H1 (cell line): ENCODE results near the gene INF2. TPM values are rescaled to one million over a fixed set of nuclear protein-coding genes. Genes with fewer than 3 reads are reported as not detected.

Experiments used
- CTCF ChIA-PET: fragments of 300-600 bp; sonication (Branson Sonifier 250); formaldehyde crosslinking; loops from one replicate; lab custom pipeline; 2021; ENCODE audit not compliant: partially characterized antibody; lab: Charles Lee
- POLR2A ChIA-PET: fragments of 300-600 bp; sonication (Branson Sonifier 250); formaldehyde crosslinking; loops from one replicate; lab custom pipeline; 2021; ENCODE audit warnings: inconsistent platforms; ENCODE audit not compliant: partially characterized antibody; lab: Charles Lee
- DNase-seq, 2 experiments: peaks; one replicate each; pipeline versions ENCODE4 v3.0.0 to v3.0.0-alpha.2; 2010 to 2022; ENCODE audit warnings: low spot score in 2 of 2, low read depth in 1 of 2, mixed read lengths in 1 of 2
- FAIRE-seq: peaks from 2 replicates; lab custom pipeline; 2011; peaks lifted over from hg19 to GRCh38; lab: Jason Lieb, UNC
- H2AFZ ChIP-seq: 2 replicates; pipeline ENCODE4 v1.8.1; 2012; ENCODE audit warnings: low read length, inconsistent platforms
- H2AK5ac ChIP-seq: 2 replicates; pipeline ENCODE4 v1.6.1; 2013; ENCODE audit warnings: low read depth, low read length
- H2BK120ac ChIP-seq: replicated peaks from 2 replicates; pipeline ENCODE3; 2013; ENCODE audit warnings: low read depth, low read length, inconsistent platforms
- H2BK12ac ChIP-seq: 2 replicates; pipeline ENCODE4 v1.6.1; 2013; ENCODE audit warnings: low read depth, low read length
- H2BK15ac ChIP-seq: 2 replicates; pipeline ENCODE4 v1.6.1; 2013; ENCODE audit warnings: low read length
- H2BK20ac ChIP-seq: 2 replicates; pipeline ENCODE4 v1.6.1; 2013; ENCODE audit warnings: low read length
- H2BK5ac ChIP-seq: 2 replicates; pipeline ENCODE4 v1.6.1; 2013; ENCODE audit warnings: low read depth, low read length
- H3K14ac ChIP-seq: 2 replicates; pipeline ENCODE4 v1.6.1; 2013; ENCODE audit warnings: inconsistent platforms; ENCODE audit not compliant: insufficient read length
- H3K18ac ChIP-seq: 2 replicates; pipeline ENCODE4 v1.6.1; 2013; ENCODE audit warnings: low read length; ENCODE audit errors: extremely low read depth
- H3K23ac ChIP-seq: 2 replicates; pipeline ENCODE4 v1.6.1; 2013; ENCODE audit warnings: inconsistent platforms; ENCODE audit not compliant: insufficient read length
- H3K23me2 ChIP-seq: 2 replicates; pipeline ENCODE4 v1.6.1; 2013; ENCODE audit warnings: low read depth, low read length
- H3K27ac ChIP-seq: 2 replicates; pipeline ENCODE4 v1.6.1; 2011; ENCODE audit warnings: low read depth, low read length, inconsistent platforms
- H3K27me3 ChIP-seq, 4 experiments: replicated peaks in 1 of 4; 1 replicate in 1 of 4; 2 replicates in 3 of 4; pipeline versions ENCODE4 v1.6.1 to v1.8.1; 2011 to 2013; ENCODE audit warnings: low read length in 3 of 4, mild to moderate bottlenecking in 3 of 4, inconsistent platforms in 2 of 4, mixed read lengths in 2 of 4, moderate library complexity in 1 of 4; ENCODE audit not compliant: control insufficient read depth in 3 of 4, insufficient read depth in 3 of 4; ENCODE audit errors: extremely low read depth in 1 of 4
- H3K36me3 ChIP-seq, 4 experiments: 2 replicates each; pipeline versions ENCODE4 v1.6.1 to v1.8.1; 2011 to 2013; ENCODE audit warnings: mild to moderate bottlenecking in 4 of 4, low read length in 3 of 4, moderate library complexity in 2 of 4, control low read depth in 1 of 4, inconsistent platforms in 1 of 4; ENCODE audit not compliant: insufficient read depth in 4 of 4, control insufficient read depth in 2 of 4
- H3K4ac ChIP-seq: replicated peaks from 2 replicates; pipeline ENCODE3; 2013; ENCODE audit warnings: low read length, low read depth, mixed read lengths, inconsistent platforms; ENCODE audit not compliant: insufficient read length
- H3K4me1 ChIP-seq, 4 experiments: replicated peaks in 1 of 4; 1 replicate in 1 of 4; 2 replicates in 3 of 4; pipeline versions ENCODE4 v1.6.1 to v1.8.1; 2011 to 2013; ENCODE audit warnings: low read length in 3 of 4, inconsistent platforms in 2 of 4, mixed read lengths in 1 of 4; ENCODE audit not compliant: insufficient read depth in 4 of 4, control insufficient read depth in 3 of 4
- H3K4me2 ChIP-seq, 2 experiments: 2 replicates each; pipeline versions ENCODE4 v1.6.1 to v1.8.1; 2011 to 2013; ENCODE audit warnings: low read depth in 2 of 2, low read length in 2 of 2, control low read depth in 1 of 2, inconsistent platforms in 1 of 2, mild to moderate bottlenecking in 1 of 2; ENCODE audit not compliant: insufficient read depth in 1 of 2
- H3K4me3 ChIP-seq, 4 experiments: fragments of 200-600, 300-600 bp in 1 of 4; sonication (generic), shearing (Covaris generic), sonication (Bioruptor Twin) in 1 of 4; 2 replicates each; pipeline versions ENCODE4 v1.5.1 to v1.8.1; 2011 to 2016; ENCODE audit warnings: low read length in 4 of 4, low read depth in 3 of 4, control low read depth in 2 of 4, inconsistent platforms in 2 of 4, mild to moderate bottlenecking in 2 of 4, mixed read lengths in 1 of 4, moderate library complexity in 1 of 4; ENCODE audit not compliant: insufficient read depth in 2 of 4; ENCODE audit errors: extremely low read depth in 1 of 4
- H3K56ac ChIP-seq: replicated peaks from 2 replicates; pipeline ENCODE3; 2013; ENCODE audit warnings: low read depth, mild to moderate bottlenecking, mixed read lengths, low read length, inconsistent platforms; ENCODE audit not compliant: insufficient read length
- H3K79me1 ChIP-seq: 2 replicates; pipeline ENCODE4 v1.6.1; 2013; ENCODE audit warnings: low read depth, low read length, control low read depth
- H3K79me2 ChIP-seq, 2 experiments: 2 replicates each; pipeline versions ENCODE4 v1.6.1 to v1.8.1; 2012 to 2013; ENCODE audit warnings: low read length in 2 of 2, mild to moderate bottlenecking in 2 of 2, inconsistent platforms in 1 of 2; ENCODE audit not compliant: insufficient read depth in 2 of 2, control insufficient read depth in 1 of 2
- H3K9ac ChIP-seq, 4 experiments: replicated peaks in 1 of 4; 1 replicate in 1 of 4; 2 replicates in 3 of 4; pipeline versions ENCODE4 v1.6.1 to v1.8.1; 2011 to 2013; ENCODE audit warnings: low read depth in 3 of 4, low read length in 3 of 4, control low read depth in 2 of 4, mild to moderate bottlenecking in 2 of 4, moderate library complexity in 2 of 4, inconsistent platforms in 1 of 4; ENCODE audit errors: extremely low read depth in 1 of 4
- H3K9me3 ChIP-seq, 2 experiments: 2 replicates each; pipeline versions ENCODE4 v1.6.1 to v1.8.1; 2012 to 2013; ENCODE audit warnings: mild to moderate bottlenecking in 2 of 2, moderate library complexity in 2 of 2, control low read depth in 1 of 2, inconsistent platforms in 1 of 2, low read depth in 1 of 2, low read length in 1 of 2, mixed read lengths in 1 of 2; ENCODE audit not compliant: insufficient read depth in 2 of 2
- H4K20me1 ChIP-seq, 2 experiments: replicated peaks in 1 of 2; 2 replicates each; pipeline versions ENCODE3 to v1.8.1; 2011 to 2013; ENCODE audit warnings: inconsistent platforms in 2 of 2, low read length in 2 of 2, mild to moderate bottlenecking in 1 of 2; ENCODE audit not compliant: insufficient read depth in 2 of 2, control insufficient read depth in 1 of 2
- H4K5ac ChIP-seq: 2 replicates; pipeline ENCODE4 v1.6.1; 2013; ENCODE audit warnings: low read length, low read depth, mixed read lengths, inconsistent platforms; ENCODE audit not compliant: insufficient read length
- H4K8ac ChIP-seq: 2 replicates; pipeline ENCODE4 v1.8.0; 2013; ENCODE audit warnings: mild to moderate bottlenecking, moderate library complexity, low read length, inconsistent platforms; ENCODE audit not compliant: insufficient read depth; ENCODE audit errors: extremely low read depth
- H4K91ac ChIP-seq: replicated peaks from 2 replicates; pipeline ENCODE3; 2013; ENCODE audit warnings: low read length, mixed read lengths, inconsistent platforms; ENCODE audit not compliant: insufficient read length
- CBX8 ChIP-seq: fragments of 300-800, 300-1000 bp; sonication (generic); IDR thresholded peaks from 2 replicates; pipeline ENCODE4 v1.7.1; 2016; ENCODE audit warnings: low read depth, low read length, borderline replicate concordance
- EZH2 ChIP-seq: fragments of 200-600 bp; sonication (generic); IDR thresholded peaks from 2 replicates; pipeline ENCODE4 v1.7.1; 2012; ENCODE audit warnings: low read depth, mild to moderate bottlenecking, moderate library complexity, low read length, inconsistent platforms; ENCODE audit not compliant: severe bottlenecking
- MAFK ChIP-seq: IDR thresholded peaks from 2 replicates; pipeline ENCODE4 v1.6.1; 2012; ENCODE audit warnings: low read depth, mild to moderate bottlenecking, improper control_type of control experiment, low read length
- RBBP5 ChIP-seq: IDR thresholded peaks from 2 replicates; pipeline ENCODE4 v1.7.1; 2012; ENCODE audit warnings: low read depth, mild to moderate bottlenecking, inconsistent platforms, low read length, moderate library complexity, borderline replicate concordance
- WGBS, 2 experiments: shearing (Covaris generic) in 1 of 2; methylation state at CpG; one replicate each; pipeline versions ENCODE4 v1.1.6 to v1.1.7; 2013 to 2015; ENCODE audit warnings: low lambda C conversion rate in 2 of 2, mixed read lengths in 2 of 2, inconsistent platforms in 1 of 2, low coverage in 1 of 2, missing lambda C conversion rate in 1 of 2; ENCODE audit not compliant: insufficient replicate concordance in 2 of 2, insufficient coverage in 1 of 2, insufficient read length in 1 of 2; ENCODE audit errors: extremely low coverage in 1 of 2, missing lambda C conversion rate in 1 of 2; 5-methylcytosine and 5-hydroxymethylcytosine counted together
- polyA plus RNA-seq, 7 experiments: library from polyadenylated mRNA; depleted of rRNA in 3 of 7; stranded (reverse) in 5 of 7; unstranded in 2 of 7; fragments of >200 nt in 5 of 7; fragments of 200-250 nt in 2 of 7; gene quantifications; 1 replicate in 5 of 7; 2 replicates in 1 of 7; 4 replicates in 1 of 7; pipeline versions ENCODE4 v1.2.1 to v1.2.3, GENCODE V29; 2011 to 2013; ENCODE audit warnings: missing spikeins in 2 of 7, mixed read lengths in 2 of 7
- total RNA-seq: library from RNA; stranded (reverse); fragmentation: NEBNext Ultra II Directional; extraction: Animal tissue kit (Norgen Biotek cat#: 25700); gene quantifications from 2 replicates; pipeline ENCODE4 v1.2.1, GENCODE V29; 2021

Gene INF2
- total and polyA plus RNA-seq, 2 of the 8 experiments (the other 6 are each of a cell fraction or from before 2014, with no cell fraction given), result 29.1 to 59.5 TPM

- H3K27me3 ChIP-seq, result peaks cover 0 to 6% (median 2%) of the 10 kb centered on the region in 4 experiments; a peak in 2 of 7 replicates
- H3K36me3 ChIP-seq, result no peaks in the 10 kb centered on the region
- H3K23me2 ChIP-seq, result no peaks in the 10 kb centered on the region
- H3K56ac ChIP-seq, result no peak overlapping the region
- no peak overlapping the region for H3K18ac ChIP-seq
- H2AK5ac ChIP-seq, result no peak overlapping the region
- FAIRE-seq (no peak), DNase-seq (no peak)
- no peak overlapping the region for H3K14ac ChIP-seq
- no peak overlapping the region for H3K4me3 ChIP-seq
- H2AFZ ChIP-seq, result no peak overlapping the region
- no peaks in the 10 kb centered on the region for H3K79me2 ChIP-seq
- TF ChIP-seq CBX8 (no peak), EZH2 (no peak), MAFK (no peak), RBBP5 (no peak)
- H3K9ac ChIP-seq, result no peak overlapping the region
- H2BK120ac ChIP-seq, result no peak overlapping the region
- H4K20me1 ChIP-seq, result no peaks in the 10 kb centered on the region
- no peak overlapping the region for H3K27ac ChIP-seq
- no peak overlapping the region for H3K4me2 ChIP-seq
- 91% methylated on average over 9 of the region's 9 CpGs; no CpG with 5 or more reads in 1 of the 2 experiments for whole genome bisulfite sequencing, 2 experiments
- no peak overlapping the region for H2BK20ac ChIP-seq
- H3K23ac ChIP-seq, result no peak overlapping the region
- peak overlapping the region; percentile 19 for H4K91ac ChIP-seq
- ChIA-PET POLR2A (interaction anchor here (1.0 kb wide), 1 partner anchor 25 kb away, joined by 4 read pairs; no protein-coding TSS in a partner anchor), CTCF (interaction anchor here (0.7 to 2.4 kb wide), 13 partner anchors 8 to 98 kb away, joined by 3 to 17 read pairs (median 4); no protein-coding TSS in a partner anchor)
- H4K5ac ChIP-seq, result no peak overlapping the region
- H2BK12ac ChIP-seq, result no peak overlapping the region
- H3K79me1 ChIP-seq, result no peaks in the 10 kb centered on the region
- H3K4me1 ChIP-seq, result no peaks in the 10 kb centered on the region; a peak in 1 of 7 replicates
- no peak overlapping the region for H2BK15ac ChIP-seq
- H3K4ac ChIP-seq, result no peak overlapping the region
- H2BK5ac ChIP-seq, result no peak overlapping the region
- H3K9me3 ChIP-seq, result peaks cover 14 to 29% of the 10 kb centered on the region in 2 experiments
- no peak overlapping the region; the same call in 1 of the 2 replicates for H4K8ac ChIP-seq
These were observed 37.0 kb upstream of the INF2 start for GRCh38 chr14:104652386-104652785.
